Liver (tissue), 9 donors: ENCODE results near the gene C11orf24. TPM values are rescaled to one million over a fixed set of nuclear protein-coding genes. Genes with fewer than 3 reads are reported as not detected.

Experiments used
- DNase-seq: peaks from one replicate; pipeline ENCODE4 v3.0.0-alpha.2; 2017; ENCODE audit warnings: low spot score
- H3K27ac ChIP-seq, 2 donors: one replicate each; pipeline ENCODE4 v1.7.0; 2013; ENCODE audit warnings: inconsistent platforms in 2 of 2, low read length in 2 of 2, control low read depth in 1 of 2, low read depth in 1 of 2, mild to moderate bottlenecking in 1 of 2
- H3K27me3 ChIP-seq, 4 donors: one replicate each; pipeline versions ENCODE4 v1.6.1 to v1.7.0; 2013; ENCODE audit warnings: low read length in 3 of 4, inconsistent platforms in 1 of 4, mild to moderate bottlenecking in 1 of 4, moderate library complexity in 1 of 4; ENCODE audit not compliant: control insufficient read depth in 4 of 4, insufficient read depth in 4 of 4
- H3K36me3 ChIP-seq, 4 donors: one replicate each; pipeline versions ENCODE4 v1.6.1 to v1.7.0; 2013; ENCODE audit warnings: low read length in 3 of 4, mild to moderate bottlenecking in 3 of 4, low read depth in 1 of 4, moderate library complexity in 1 of 4; ENCODE audit not compliant: control insufficient read depth in 4 of 4, insufficient read depth in 3 of 4
- H3K4me1 ChIP-seq, 4 donors: one replicate each; pipeline versions ENCODE4 v1.6.1 to v1.7.0; 2013; ENCODE audit warnings: low read length in 3 of 4, mild to moderate bottlenecking in 3 of 4, moderate library complexity in 1 of 4; ENCODE audit not compliant: control insufficient read depth in 4 of 4, insufficient read depth in 4 of 4
- H3K4me3 ChIP-seq, 3 donors: one replicate each; pipeline versions ENCODE4 v1.6.1 to v1.7.0; 2013; ENCODE audit warnings: low read length in 3 of 3, control low read depth in 1 of 3, low read depth in 1 of 3, mild to moderate bottlenecking in 1 of 3
- H3K9ac ChIP-seq, 2 donors: one replicate each; pipeline ENCODE4 v1.7.0; 2013; ENCODE audit warnings: low read length in 2 of 2, mild to moderate bottlenecking in 2 of 2, moderate library complexity in 2 of 2, control low read depth in 1 of 2, low read depth in 1 of 2
- H3K9me3 ChIP-seq, 4 donors: one replicate each; pipeline versions ENCODE4 v1.6.1 to v1.7.0; 2013; ENCODE audit warnings: low read length in 3 of 4; ENCODE audit not compliant: control insufficient read depth in 4 of 4
- EGR1 ChIP-seq, 2 donors: IDR thresholded peaks; 2 replicates each; pipeline ENCODE4 v1.6.1; 2016 to 2018; ENCODE audit warnings: antibody characterized with exemption in 2 of 2, low read depth in 2 of 2
- FOXA1 ChIP-seq: IDR thresholded peaks from 2 replicates; pipeline ENCODE4 v1.6.1; 2016; ENCODE audit warnings: antibody characterized with exemption
- FOXA2 ChIP-seq: IDR thresholded peaks from 2 replicates; pipeline ENCODE4 v1.6.1; 2016; ENCODE audit warnings: antibody characterized with exemption
- HNF4A ChIP-seq, 2 donors: conservative IDR thresholded peaks; 2 replicates each; pipeline ENCODE4 v1.6.1; 2016; ENCODE audit warnings: antibody characterized with exemption in 2 of 2, mild to moderate bottlenecking in 2 of 2
- HNF4G ChIP-seq: IDR thresholded peaks from 2 replicates; pipeline ENCODE4 v1.6.1; 2016; ENCODE audit warnings: antibody characterized with exemption
- JUND ChIP-seq, 2 donors: IDR thresholded peaks; 2 replicates each; pipeline ENCODE4 v1.6.1; 2016; ENCODE audit warnings: antibody characterized with exemption in 2 of 2
- NR2F2 ChIP-seq: IDR thresholded peaks from 2 replicates; pipeline ENCODE4 v1.6.1; 2016; ENCODE audit warnings: antibody characterized with exemption
- RAD21 ChIP-seq, 2 donors: IDR thresholded peaks; 2 replicates each; pipeline ENCODE4 v1.6.1; 2016; ENCODE audit warnings: antibody characterized with exemption in 2 of 2, mild to moderate bottlenecking in 2 of 2
- RXRA ChIP-seq, 2 donors: IDR thresholded peaks; 2 replicates each; pipeline ENCODE4 v1.6.1; 2017 to 2018; ENCODE audit warnings: antibody characterized with exemption in 2 of 2, mild to moderate bottlenecking in 1 of 2
- SP1 ChIP-seq: IDR thresholded peaks from 2 replicates; pipeline ENCODE4 v1.6.1; 2018; ENCODE audit warnings: antibody characterized with exemption, mild to moderate bottlenecking
- TAF1 ChIP-seq: conservative IDR thresholded peaks from 2 replicates; pipeline ENCODE4 v1.6.1; 2016; ENCODE audit warnings: antibody characterized with exemption, mild to moderate bottlenecking
- YY1 ChIP-seq: IDR thresholded peaks from 2 replicates; pipeline ENCODE4 v1.6.1; 2016; ENCODE audit warnings: antibody characterized with exemption, mild to moderate bottlenecking
- WGBS: extraction: QIAGEN DNeasy Blood & Tissue Kit; methylation state at CpG from one replicate; pipeline ENCODE4 v1.1.7; 2013; 5-methylcytosine and 5-hydroxymethylcytosine counted together
- polyA plus RNA-seq, 2 donors: library from polyadenylated mRNA; stranded (reverse) in 1 of 2; unstranded in 1 of 2; fragments of 200-250 nt in 1 of 2; fragments of >200 nt in 1 of 2; fragmentation: Nextera tagmentation in 1 of 2; extraction: Ambion mirVana in 1 of 2; gene quantifications; one replicate each; pipeline versions ENCODE4 v1.2.1 to v1.2.3, GENCODE V29; 2013 to 2015
- total RNA-seq, 2 donors: library from RNA; depleted of rRNA; stranded (reverse); fragments of >200 nt; gene quantifications; one replicate each; pipeline ENCODE4 v1.2.3, GENCODE V29; 2014
- TF ChIP-seq, protein P1 (sequence below): fragments of 150-350 bp; IDR thresholded peaks from 2 replicates; pipeline ENCODE4 v1.5.1; 2017; ENCODE audit warnings: improper control_type of control experiment, low read depth, low read length; ENCODE audit not compliant: missing input control
- TF ChIP-seq, protein P2 (sequence below): IDR thresholded peaks from 2 replicates; pipeline ENCODE4 v1.6.1; 2016; ENCODE audit warnings: antibody characterized with exemption
- TF ChIP-seq, protein P3 (sequence below): IDR thresholded peaks from 2 replicates; pipeline ENCODE4 v1.6.1; 2016; ENCODE audit warnings: antibody characterized with exemption, mild to moderate bottlenecking
- TF ChIP-seq, protein P4 (sequence below): IDR thresholded peaks from 2 replicates; pipeline ENCODE4 v1.6.1; 2016; ENCODE audit warnings: antibody characterized with exemption
- TF ChIP-seq, protein P5 (sequence below): IDR thresholded peaks from 2 replicates; pipeline ENCODE4 v1.6.1; 2016; ENCODE audit warnings: antibody characterized with exemption
- donor health status: healthy.
- donor health status: healthy.
- donor health status: healthy.
- donor health status: healthy.
- donor health status: healthy.

Gene C11orf24
- total and polyA plus RNA-seq, 4 donors, result 7.8 to 50.3 (median 32.0) TPM

DNA sequence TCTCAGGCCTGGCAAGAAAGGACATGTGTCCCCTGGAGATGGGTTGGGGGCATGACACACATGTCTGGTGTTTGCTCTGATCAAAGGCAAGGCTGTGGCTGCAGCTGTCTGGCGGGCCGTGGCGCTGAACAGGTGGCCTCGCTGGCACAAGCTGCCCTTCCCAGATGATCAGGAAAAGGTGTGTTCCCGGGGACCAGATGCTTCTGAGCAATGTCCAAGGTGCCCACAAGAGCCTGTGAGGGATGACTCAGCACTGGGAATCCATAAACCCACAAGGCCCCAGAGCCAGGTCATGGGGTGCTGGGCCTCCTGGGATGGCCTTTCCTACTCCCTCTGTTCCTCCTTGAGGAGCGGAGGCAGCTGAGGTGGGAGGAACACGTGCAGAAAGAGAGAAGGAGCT is 30.9 kb upstream of the C11orf24 start:
- no peaks in the 10 kb centered on the region for H3K9me3 ChIP-seq
- H3K27ac ChIP-seq, result no peak overlapping the region
- no peak overlapping the region for H3K9ac ChIP-seq
- 76% methylated on average over 7 of the region's 7 CpGs for WGBS
- no peaks in the 10 kb centered on the region for H3K36me3 ChIP-seq
- H3K4me1 ChIP-seq, result peaks cover 7 to 30% (median 21%) of the 10 kb centered on the region in 4 donors
- DNase-seq, result no peak
- H3K4me3 ChIP-seq, result no peak overlapping the region
- TF ChIP-seq, protein P1, sequence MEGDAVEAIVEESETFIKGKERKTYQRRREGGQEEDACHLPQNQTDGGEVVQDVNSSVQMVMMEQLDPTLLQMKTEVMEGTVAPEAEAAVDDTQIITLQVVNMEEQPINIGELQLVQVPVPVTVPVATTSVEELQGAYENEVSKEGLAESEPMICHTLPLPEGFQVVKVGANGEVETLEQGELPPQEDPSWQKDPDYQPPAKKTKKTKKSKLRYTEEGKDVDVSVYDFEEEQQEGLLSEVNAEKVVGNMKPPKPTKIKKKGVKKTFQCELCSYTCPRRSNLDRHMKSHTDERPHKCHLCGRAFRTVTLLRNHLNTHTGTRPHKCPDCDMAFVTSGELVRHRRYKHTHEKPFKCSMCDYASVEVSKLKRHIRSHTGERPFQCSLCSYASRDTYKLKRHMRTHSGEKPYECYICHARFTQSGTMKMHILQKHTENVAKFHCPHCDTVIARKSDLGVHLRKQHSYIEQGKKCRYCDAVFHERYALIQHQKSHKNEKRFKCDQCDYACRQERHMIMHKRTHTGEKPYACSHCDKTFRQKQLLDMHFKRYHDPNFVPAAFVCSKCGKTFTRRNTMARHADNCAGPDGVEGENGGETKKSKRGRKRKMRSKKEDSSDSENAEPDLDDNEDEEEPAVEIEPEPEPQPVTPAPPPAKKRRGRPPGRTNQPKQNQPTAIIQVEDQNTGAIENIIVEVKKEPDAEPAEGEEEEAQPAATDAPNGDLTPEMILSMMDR, result no peak
- TF ChIP-seq TAF1, result no peak
- TF ChIP-seq RAD21 (IDR thresholded peaks at IDR 0.05), result peak in 1 of 2 donors; percentile 5
- TF ChIP-seq HNF4A (conservative IDR thresholded peaks at IDR 0.05), result peak in 1 of 2 donors; percentile 36
- TF ChIP-seq, protein P2, sequence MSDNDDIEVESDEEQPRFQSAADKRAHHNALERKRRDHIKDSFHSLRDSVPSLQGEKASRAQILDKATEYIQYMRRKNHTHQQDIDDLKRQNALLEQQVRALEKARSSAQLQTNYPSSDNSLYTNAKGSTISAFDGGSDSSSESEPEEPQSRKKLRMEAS, result no peak
- TF ChIP-seq RXRA (IDR thresholded peaks at IDR 0.05), result peak in 1 of 2 donors; percentile 27
- no peaks in the 10 kb centered on the region for H3K27me3 ChIP-seq

DNA sequence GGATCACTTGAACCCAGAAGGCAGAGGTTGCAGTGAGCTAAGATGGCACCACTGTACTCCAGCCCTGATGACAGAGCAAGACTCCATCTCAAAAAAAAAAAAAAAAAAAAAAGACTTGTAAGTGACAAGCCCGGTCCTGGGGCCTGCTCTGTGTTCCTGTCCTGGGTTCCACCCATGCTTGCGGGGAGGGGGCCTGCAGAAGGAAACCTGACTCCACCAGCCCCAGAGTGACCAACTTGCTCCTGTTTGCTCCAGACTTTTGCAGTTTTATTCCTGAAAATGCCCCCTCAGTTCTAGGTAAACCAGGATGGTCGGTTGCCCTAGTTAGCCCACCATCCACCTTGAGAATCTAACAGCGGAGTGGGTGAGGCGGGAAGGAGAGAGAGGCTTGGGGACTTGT is 30.5 kb upstream of the C11orf24 start:
- 92% methylated on average over 5 of the region's 5 CpGs for WGBS
- no peaks in the 10 kb centered on the region for H3K27me3 ChIP-seq
- TF ChIP-seq RAD21 (IDR thresholded peaks at IDR 0.05) (no peak), FOXA2 (no peak), YY1 (no peak), NR2F2 (no peak), JUND (IDR thresholded peaks at IDR 0.05) (no peak), SP1 (no peak), EGR1 (IDR thresholded peaks at IDR 0.05; ENCODE audit: low read depth in 2 of 2) (no peak), RXRA (IDR thresholded peaks at IDR 0.05) (no peak), HNF4G (no peak), HNF4A (conservative IDR thresholded peaks at IDR 0.05) (no peak), TAF1 (no peak), FOXA1 (no peak)
- TF ChIP-seq, protein P3, sequence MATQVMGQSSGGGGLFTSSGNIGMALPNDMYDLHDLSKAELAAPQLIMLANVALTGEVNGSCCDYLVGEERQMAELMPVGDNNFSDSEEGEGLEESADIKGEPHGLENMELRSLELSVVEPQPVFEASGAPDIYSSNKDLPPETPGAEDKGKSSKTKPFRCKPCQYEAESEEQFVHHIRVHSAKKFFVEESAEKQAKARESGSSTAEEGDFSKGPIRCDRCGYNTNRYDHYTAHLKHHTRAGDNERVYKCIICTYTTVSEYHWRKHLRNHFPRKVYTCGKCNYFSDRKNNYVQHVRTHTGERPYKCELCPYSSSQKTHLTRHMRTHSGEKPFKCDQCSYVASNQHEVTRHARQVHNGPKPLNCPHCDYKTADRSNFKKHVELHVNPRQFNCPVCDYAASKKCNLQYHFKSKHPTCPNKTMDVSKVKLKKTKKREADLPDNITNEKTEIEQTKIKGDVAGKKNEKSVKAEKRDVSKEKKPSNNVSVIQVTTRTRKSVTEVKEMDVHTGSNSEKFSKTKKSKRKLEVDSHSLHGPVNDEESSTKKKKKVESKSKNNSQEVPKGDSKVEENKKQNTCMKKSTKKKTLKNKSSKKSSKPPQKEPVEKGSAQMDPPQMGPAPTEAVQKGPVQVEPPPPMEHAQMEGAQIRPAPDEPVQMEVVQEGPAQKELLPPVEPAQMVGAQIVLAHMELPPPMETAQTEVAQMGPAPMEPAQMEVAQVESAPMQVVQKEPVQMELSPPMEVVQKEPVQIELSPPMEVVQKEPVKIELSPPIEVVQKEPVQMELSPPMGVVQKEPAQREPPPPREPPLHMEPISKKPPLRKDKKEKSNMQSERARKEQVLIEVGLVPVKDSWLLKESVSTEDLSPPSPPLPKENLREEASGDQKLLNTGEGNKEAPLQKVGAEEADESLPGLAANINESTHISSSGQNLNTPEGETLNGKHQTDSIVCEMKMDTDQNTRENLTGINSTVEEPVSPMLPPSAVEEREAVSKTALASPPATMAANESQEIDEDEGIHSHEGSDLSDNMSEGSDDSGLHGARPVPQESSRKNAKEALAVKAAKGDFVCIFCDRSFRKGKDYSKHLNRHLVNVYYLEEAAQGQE, result no peak
- TF ChIP-seq, protein P4, sequence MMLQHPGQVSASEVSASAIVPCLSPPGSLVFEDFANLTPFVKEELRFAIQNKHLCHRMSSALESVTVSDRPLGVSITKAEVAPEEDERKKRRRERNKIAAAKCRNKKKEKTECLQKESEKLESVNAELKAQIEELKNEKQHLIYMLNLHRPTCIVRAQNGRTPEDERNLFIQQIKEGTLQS, result no peak
- TF ChIP-seq, protein P1, result no peak
- TF ChIP-seq, protein P5, sequence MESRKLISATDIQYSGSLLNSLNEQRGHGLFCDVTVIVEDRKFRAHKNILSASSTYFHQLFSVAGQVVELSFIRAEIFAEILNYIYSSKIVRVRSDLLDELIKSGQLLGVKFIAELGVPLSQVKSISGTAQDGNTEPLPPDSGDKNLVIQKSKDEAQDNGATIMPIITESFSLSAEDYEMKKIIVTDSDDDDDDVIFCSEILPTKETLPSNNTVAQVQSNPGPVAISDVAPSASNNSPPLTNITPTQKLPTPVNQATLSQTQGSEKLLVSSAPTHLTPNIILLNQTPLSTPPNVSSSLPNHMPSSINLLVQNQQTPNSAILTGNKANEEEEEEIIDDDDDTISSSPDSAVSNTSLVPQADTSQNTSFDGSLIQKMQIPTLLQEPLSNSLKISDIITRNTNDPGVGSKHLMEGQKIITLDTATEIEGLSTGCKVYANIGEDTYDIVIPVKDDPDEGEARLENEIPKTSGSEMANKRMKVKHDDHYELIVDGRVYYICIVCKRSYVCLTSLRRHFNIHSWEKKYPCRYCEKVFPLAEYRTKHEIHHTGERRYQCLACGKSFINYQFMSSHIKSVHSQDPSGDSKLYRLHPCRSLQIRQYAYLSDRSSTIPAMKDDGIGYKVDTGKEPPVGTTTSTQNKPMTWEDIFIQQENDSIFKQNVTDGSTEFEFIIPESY, result no peak
- TF ChIP-seq, protein P2, result no peak

More for the DNA sequence above, 30.5 kb upstream of the C11orf24 start:
- DNase-seq, result no peak
- Histone ChIP-seq H3K9me3 (no peaks in the 10 kb centered on the region), H3K9ac (no peak overlapping the region), H3K27ac (no peak overlapping the region), H3K4me1 (peaks cover 9 to 33% (median 24%) of the 10 kb centered on the region in 4 donors), H3K4me3 (no peak overlapping the region), H3K36me3 (no peaks in the 10 kb centered on the region)
